ENCODE results near the gene ENO4.

The ENO4 gene

DNA sequence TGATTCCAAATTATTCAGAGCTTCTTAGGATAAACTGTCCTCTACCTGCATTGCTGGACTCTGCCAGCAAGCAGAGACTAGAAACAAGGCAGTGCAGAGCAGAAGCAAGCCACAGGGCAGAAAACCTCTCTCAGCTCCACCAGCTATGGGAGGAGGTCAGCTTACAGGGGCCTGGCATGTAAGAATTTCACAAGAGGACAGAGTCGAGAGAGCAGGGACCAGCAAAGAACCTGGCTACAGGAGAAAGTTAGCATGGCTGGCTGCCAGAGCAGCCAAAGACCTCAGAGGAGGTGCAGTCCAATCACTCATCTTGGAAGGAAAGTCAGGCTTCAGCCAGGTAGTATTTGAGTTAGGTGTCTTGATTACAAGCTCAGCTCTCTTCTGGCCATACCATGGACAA lies 62.9 kb downstream of the ENO4 start:
- DNase-seq (ENCODE audit: low read depth in 2 of 2), result no peak

DNA sequence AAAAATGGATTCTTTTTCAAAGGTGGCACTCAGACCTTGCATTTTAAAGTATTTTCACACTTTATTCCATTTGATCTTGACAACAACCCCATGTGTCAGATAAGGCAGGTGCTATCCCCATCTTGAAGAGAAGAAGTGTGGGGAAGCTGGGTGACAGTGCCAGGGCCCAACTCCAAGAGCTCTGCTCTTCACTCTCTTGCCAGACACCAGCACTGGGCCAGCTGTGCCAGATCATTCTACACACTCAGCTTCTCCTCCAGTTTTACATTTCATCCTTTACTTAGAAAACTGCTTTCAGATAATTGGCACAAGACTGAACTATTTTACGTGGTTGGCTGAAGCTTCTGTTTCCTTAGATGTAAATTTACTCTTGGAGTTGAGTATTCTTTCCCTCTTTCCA lies 64.4 kb downstream of the ENO4 start:
- DNase-seq (ENCODE audit: low read depth in 2 of 2), result no peak

DNA sequence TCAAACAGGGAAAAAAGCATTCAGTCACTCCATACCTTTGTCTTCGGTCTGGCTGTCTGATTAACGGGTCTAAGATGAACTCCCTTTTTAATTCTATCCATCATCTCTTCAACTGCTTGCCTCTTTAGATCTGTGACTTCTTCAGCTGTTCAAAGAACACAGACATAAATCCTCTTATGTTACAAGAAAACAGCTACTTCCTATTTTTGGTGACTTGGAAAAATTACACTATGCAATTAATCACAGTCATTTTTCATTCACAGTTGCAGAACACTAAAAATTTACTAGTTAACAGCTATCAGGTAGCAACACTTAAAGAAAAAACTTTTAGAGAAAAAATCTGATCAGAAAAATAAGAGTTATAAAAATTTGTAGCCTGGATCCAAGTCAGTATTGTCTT lies 66.0 kb downstream of the ENO4 start:
- DNase-seq (ENCODE audit: low read depth in 2 of 2), result no peak

DNA sequence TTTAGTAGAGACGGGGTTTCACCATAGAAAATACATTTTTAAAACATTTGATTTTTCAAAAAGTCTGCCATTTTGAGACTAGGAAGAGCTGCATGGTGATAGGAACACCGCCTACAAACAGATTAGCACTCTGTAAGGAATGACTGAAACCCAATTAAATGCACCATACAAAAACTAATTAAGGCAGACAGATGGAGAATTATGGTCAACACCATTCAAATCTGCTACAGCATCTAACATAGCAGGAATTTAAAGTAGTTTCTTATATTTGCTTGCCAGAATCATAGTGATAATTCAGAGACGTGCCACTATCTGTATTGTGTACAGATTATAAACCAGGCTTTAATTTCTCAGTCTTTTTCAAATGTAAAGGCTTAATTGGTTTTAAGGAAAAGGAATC lies 68.2 kb downstream of the ENO4 start:
- DNase-seq (ENCODE audit: low read depth in 2 of 2), result no peak

DNA sequence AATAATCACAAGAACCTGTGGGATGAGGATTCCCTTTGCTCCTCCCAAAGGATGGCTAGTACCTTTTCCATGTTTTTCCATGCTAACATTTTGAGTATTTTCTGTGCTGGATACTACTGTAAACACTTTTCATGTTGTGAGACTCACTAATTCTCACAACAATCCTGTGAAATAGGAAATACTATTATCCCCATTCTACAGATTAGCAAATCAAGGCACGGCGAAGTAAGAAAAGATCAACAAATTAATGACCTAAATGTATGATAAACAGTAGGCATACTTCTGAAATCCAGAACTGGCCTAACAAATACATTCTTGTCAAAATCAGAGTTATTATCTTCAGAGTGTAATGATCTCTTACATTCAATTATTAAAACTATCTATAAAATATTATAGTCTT lies 69.3 kb downstream of the ENO4 start:
- no peak for DNase-seq (ENCODE audit: low read depth in 2 of 2)

DNA sequence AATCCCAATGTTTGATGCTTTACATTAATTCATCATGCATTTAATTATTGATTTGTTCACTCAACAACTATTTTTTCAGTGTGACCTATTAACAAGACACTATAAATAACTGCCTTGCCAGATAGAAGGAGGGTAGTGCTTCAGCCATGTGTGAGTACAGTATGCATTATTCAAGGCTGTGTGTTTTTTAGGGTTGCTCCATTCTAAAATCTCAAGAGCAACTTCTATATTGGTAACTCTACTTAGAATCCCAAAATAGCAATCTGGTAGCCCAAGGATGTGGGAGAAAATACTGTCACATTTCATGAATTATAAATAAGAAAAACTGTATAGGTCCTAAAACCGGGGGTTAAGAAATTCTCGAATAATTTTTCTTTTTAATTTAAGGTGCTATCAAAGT lies 69.9 kb downstream of the ENO4 start:
- no peak for DNase-seq (ENCODE audit: low read depth in 2 of 2)

DNA sequence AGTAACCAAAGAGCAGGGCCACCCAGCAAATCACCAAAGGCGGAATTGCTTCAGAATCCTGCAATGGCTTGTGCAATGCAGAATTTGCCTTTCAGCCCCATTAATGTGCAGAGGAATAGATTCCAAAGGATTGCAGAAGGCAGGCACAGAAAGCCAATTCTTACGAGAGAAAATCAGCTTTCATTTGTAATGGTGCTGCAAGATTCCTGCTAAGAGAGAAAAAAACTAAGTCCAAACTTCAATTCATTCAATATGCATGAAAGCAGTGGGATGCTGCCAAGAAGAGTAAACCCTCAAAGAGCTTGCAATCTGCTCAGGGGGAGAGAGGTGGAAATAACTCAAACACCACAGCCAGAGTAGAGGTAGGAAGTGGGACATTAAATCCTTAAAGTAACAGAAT lies 70.4 kb downstream of the ENO4 start:
- DNase-seq (ENCODE audit: low read depth in 2 of 2), result no peak

DNA sequence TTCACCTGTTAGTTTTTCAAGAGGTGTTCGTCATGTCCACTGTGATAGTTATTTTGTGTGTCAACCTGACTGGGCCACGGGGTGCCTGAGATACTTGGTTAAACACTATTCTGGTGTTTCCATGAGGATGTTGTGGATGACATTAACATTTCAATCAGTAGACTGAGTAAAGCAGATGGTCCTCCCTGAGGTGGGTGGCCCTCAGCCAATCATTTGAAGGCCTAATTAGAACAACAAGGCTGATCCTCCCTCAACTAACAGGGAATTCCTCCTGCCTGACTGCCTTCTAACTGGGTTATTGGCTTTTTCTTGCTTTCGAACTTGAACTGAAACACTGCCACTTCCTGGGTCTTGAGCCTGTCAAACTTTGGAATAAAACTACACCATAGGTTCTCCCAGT lies 75.8 kb downstream of the ENO4 start:
- DNase-seq (ENCODE audit: low read depth in 2 of 2), result no peak

DNA sequence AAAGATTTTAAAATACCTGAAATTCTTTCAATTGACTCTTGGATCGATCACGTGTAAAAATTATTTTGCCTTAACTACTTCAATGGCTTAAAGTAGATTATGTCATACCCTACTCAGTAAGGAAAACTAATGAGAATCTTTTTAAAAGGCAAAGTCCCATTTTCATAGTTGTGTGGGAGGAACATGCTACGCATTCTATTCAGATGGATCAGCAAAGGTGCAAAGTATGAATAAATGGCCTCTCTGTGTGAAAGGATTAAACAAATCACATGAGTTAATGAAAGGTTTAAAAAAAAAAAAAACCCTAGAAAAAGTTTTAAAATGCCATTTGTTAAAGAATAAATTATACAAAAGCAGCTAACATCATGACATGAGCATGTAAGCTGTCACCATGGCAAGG lies 77.1 kb downstream of the ENO4 start:
- no peak for DNase-seq (ENCODE audit: low read depth in 2 of 2)

DNA sequence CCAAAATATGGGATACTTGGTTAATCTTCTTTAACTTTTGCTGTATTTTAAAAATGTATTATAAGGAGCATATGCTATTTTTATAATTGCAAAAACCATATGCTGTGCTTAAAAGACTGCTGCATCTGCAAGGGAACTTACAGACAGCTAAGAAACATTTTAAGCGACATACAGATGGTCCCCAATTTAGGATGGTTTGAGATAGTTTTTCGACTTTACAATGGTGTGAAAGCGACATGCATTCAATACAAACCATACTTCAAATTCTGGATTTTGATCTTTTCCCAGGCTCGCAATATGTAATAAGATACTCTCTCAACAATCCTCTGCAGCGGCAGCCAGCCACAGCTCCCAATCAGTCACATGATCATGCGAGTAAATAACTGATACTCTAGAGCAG lies 82.5 kb downstream of the ENO4 start:
- DNase-seq (ENCODE audit: low read depth in 2 of 2), result no peak
